Heart left ventricle (tissue), 13 donors: Measurements from ENCODE around the gene TFB1M.

Experiments
- POLR2A ChIP-seq, 2 donors: fragments of 450-650 bp; IDR thresholded peaks; one replicate each; pipeline ENCODE4 v1.6.1; 2017; ENCODE audit warnings: antibody characterized with exemption in 2 of 2, mild to moderate bottlenecking in 2 of 2, moderate library complexity in 2 of 2
- TF ChIP-seq, protein P1 (sequence below), 12 donors: fragments of 200-600 bp; sonication (generic) in 4 of 12; IDR thresholded peaks; one replicate each; pipeline versions ENCODE4 v1.5.0 to v1.8.0; 2018 to 2022; ENCODE audit warnings: antibody characterized with exemption in 12 of 12, mild to moderate bottlenecking in 5 of 12
- donor health status: ischemic (EF 13 %, LVEDD 7.1; RV severe dilation, severe dysfunction).
- donor health status: DM: no; HTN: yes; CAD: no.
- donor health status: DM: no; HTN: no; CAD: no.
- donor health status: ischemic (EF 25% LVEDD 6.9; RV normal size, moderate dysfunction).
- donor health status: ischemic (EF 25% LVEDD 5.7; RV mildly dilated, moderate dysfunction).
- donor health status: ischemic (EF 35%, LVEDD 5.7; RV mildly dilated, moderate dysfunction).
- donor health status: nonischemic (EF 11% LVEDD 7.7; RV severe dilation, severe dysfunction).
- donor health status: DM: yes; HTN: yes; CAD: no.
- donor health status: PGD.
- donor health status: ischemic (EF 29% LVEDD 5.4; RV normal size, mild dysfunction).
- donor health status: nonischemic (EF 23%, LVEDD 6.1; RV moderate dilation, normal function).

DNA sequence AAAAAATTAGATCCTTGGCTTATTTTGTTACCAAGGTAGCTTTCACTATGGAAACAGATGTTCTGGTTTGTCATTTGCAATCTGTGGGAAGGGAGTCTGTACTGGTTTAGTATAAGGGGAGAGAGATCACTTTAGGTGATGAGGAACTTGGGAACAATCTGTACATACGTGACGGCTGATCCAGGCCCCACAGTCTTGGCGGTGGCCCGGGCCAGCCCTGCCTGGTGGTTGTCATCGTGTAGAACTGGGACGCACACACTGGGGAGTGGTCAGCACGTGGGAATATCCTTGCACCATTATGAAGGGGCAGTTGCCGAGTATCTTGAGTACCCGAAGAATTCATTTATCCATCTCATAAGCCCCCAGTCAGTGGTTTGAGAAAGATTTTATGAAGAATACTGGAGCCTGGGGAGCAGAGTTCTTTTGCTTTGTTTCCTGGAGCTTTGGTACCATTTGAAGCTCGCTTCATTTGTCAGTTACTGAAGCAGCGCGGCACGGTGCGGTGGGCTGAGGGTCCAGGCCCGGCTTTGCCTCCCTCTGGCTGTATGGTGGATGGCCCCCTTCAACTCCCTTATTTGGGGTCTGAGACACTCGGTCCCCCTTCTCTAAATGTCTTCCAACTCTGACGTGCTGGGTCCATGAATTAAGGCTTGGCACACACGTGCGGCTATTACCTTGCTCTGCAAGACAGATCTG, 73.2 kb downstream of the TFB1M start:
- no peak for TF ChIP-seq POLR2A (IDR thresholded peaks at IDR 0.05)
- TF ChIP-seq, protein P1, sequence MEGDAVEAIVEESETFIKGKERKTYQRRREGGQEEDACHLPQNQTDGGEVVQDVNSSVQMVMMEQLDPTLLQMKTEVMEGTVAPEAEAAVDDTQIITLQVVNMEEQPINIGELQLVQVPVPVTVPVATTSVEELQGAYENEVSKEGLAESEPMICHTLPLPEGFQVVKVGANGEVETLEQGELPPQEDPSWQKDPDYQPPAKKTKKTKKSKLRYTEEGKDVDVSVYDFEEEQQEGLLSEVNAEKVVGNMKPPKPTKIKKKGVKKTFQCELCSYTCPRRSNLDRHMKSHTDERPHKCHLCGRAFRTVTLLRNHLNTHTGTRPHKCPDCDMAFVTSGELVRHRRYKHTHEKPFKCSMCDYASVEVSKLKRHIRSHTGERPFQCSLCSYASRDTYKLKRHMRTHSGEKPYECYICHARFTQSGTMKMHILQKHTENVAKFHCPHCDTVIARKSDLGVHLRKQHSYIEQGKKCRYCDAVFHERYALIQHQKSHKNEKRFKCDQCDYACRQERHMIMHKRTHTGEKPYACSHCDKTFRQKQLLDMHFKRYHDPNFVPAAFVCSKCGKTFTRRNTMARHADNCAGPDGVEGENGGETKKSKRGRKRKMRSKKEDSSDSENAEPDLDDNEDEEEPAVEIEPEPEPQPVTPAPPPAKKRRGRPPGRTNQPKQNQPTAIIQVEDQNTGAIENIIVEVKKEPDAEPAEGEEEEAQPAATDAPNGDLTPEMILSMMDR (IDR thresholded peaks at IDR 0.05), result no peak
